ENCODE results near the gene PLPP1. TPM values are rescaled to one million over a fixed set of nuclear protein-coding genes. Genes with fewer than 3 reads are reported as not detected.
"Not testable (repeated sequence)": the region's sequence is repeated elsewhere in the genome, so short reads cannot be mapped to it uniquely, and the experiment has no call there.

The PLPP1 gene
- total RNA-seq, 1 donor from 2014 or later = 48.1 TPM

DNA sequence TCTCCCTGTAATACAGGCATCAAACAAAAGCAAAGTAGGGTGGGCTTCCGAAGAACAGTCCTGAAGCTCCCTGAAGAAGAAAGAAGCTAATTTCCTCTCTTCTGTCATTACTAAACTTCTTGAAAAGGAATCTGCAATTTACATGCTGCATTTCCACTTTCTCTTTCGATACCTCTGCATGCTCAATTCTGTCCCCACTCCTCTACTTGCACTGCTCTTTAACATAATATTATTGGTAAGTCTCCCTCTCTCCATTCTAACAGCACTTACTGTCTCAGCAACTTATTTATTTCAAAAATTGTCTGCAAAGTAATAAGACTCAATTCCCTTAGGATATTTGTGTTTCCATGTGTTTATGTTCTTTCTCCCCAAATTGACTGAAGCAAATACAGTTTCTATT lies 3.9 kb upstream of the PLPP1 start:
- no peaks in the 10 kb centered on the region for H3K27me3 ChIP-seq (ENCODE audit: low read depth)
- ATAC-seq (no peak), DNase-seq (no peak)
- H3K36me3 ChIP-seq = no peaks in the 10 kb centered on the region
- intact Hi-C loops (cut with DNase I) = no loop called here
- peaks cover 15% of the 10 kb centered on the region for H3K4me1 ChIP-seq
- TF ChIP-seq, protein P1, sequence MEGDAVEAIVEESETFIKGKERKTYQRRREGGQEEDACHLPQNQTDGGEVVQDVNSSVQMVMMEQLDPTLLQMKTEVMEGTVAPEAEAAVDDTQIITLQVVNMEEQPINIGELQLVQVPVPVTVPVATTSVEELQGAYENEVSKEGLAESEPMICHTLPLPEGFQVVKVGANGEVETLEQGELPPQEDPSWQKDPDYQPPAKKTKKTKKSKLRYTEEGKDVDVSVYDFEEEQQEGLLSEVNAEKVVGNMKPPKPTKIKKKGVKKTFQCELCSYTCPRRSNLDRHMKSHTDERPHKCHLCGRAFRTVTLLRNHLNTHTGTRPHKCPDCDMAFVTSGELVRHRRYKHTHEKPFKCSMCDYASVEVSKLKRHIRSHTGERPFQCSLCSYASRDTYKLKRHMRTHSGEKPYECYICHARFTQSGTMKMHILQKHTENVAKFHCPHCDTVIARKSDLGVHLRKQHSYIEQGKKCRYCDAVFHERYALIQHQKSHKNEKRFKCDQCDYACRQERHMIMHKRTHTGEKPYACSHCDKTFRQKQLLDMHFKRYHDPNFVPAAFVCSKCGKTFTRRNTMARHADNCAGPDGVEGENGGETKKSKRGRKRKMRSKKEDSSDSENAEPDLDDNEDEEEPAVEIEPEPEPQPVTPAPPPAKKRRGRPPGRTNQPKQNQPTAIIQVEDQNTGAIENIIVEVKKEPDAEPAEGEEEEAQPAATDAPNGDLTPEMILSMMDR (IDR thresholded peaks at IDR 0.05) = no peak
- H3K4me3 ChIP-seq = no peak overlapping the region
- peak overlapping the region; percentile 26 for H3K27ac ChIP-seq
- H3K9me3 ChIP-seq = no peaks in the 10 kb centered on the region

DNA sequence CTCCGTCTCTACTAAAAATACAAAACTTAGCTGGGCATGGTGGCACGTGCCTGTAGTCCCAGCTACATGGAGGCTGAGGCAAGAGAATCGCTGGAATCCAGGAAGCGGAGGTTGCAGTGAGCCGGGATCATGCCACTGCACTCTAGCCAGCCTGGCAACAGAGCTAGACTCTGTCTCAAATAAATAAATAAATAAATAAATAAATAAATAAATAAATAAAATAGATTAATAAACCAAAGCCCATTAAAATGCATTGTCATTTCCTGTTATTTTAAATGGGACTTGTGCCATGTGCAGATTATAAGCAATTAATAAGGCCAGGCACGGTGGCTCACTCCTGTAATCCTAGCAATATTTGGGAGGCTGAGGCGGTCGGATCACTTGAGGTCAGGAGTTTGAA lies 2.6 kb upstream of the PLPP1 start:
- H3K36me3 ChIP-seq; DNase-seq; intact Hi-C loops (cut with DNase I); H3K4me3 ChIP-seq; H3K9me3 ChIP-seq; H3K27ac ChIP-seq; ATAC-seq; H3K27me3 ChIP-seq (ENCODE audit: low read depth): not testable (repeated sequence)
- peaks cover 28% of the 10 kb centered on the region for H3K4me1 ChIP-seq

DNA sequence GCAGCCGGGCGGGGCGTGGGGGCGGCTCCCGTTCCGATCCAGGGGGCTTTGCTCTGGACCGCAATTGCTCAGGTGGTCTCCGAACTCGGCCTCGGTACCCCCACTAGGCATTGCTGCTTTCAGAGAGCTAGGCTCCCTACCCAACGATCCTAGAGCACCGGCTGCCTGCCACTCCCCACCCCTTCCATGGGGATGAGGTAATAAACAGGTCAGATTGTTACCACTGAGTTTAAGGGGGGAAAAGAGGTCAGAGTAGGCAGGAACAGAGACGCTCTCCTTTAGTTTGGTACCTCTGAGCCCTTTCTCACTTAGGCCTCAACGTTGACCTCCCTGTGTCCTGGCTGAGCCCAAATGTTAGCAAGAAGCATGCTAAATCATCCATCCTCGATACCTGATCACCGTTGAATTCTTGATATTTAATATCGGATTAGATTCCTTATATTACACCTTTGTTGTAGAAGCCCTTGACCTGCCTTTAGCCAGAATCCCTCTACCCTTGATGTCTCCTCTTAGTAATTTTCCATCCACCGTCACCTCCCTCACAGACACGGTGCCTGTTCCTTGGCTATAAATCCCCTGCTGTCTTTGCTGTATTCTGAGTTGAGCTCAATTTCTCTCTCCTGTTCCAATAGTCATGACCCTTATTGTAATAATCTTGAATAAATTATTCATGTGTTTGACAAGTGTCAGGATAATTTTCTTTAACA lies 588 bp upstream of the PLPP1 start:
- intact Hi-C loops (cut with DNase I) = no loop called here
- no peaks in the 10 kb centered on the region for H3K27me3 ChIP-seq (ENCODE audit: low read depth)
- H3K9me3 ChIP-seq = no peaks in the 10 kb centered on the region
- H3K27ac ChIP-seq = peak overlapping the region; percentile 94
- H3K4me3 ChIP-seq = peak overlapping the region; percentile 93
- peak; percentile 45 to 56 for ATAC-seq
- DNase-seq = no peak
- TF ChIP-seq, protein P1 (IDR thresholded peaks at IDR 0.05) = no peak
- H3K36me3 ChIP-seq = no peaks in the 10 kb centered on the region
- peaks cover 37% of the 10 kb centered on the region for H3K4me1 ChIP-seq

DNA sequence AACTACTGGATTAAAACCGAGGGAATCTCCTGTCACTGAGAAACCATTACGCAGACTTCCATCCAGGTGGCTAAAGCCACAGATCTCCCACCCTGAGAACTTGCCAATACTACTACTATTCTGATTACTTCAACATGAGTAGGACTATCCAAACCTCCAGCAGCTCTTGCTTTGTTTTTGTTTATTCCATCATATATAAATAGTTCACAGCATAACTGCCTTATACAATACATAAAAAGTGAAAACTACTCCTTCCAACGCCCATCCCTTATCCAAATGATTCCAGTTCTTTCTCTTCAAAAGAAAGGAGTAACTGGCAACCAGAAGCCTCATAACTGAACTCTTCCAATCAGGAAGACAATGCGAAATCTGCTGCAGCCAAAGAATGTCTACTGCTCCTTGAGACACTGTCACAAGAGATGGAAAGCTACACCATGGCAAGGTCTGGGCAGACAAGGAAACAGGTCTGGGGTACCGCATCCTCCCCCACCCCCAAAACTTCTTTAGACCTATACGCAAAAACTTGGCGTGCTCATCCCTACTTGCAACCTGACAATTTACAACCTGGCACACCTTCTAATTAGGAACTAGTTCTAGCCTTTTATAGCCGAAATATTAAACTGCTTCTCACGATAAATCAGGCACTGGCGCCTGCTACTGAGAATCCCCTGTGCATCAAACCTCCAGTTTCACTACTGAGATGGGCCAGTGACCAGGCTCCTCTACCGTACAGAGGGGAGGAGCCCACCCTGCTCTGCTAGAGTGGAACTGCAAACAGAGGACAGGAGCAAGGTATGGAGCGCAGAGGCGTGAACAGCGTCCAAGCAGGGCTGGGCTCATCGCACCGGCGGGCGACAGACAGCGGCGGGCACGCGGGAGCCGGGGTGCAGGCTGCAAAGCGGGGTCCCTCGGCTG lies 986 bp downstream of the PLPP1 start:
- TF ChIP-seq, protein P1 (IDR thresholded peaks at IDR 0.05) = no peak
- peaks cover 36% of the 10 kb centered on the region for H3K4me1 ChIP-seq
- no peaks in the 10 kb centered on the region for H3K36me3 ChIP-seq
- DNase-seq (no peak), ATAC-seq (peak; percentile 74 to 77)
- intact Hi-C loops (cut with DNase I) = no loop called here
- peak overlapping the region; percentile 94 for H3K27ac ChIP-seq
- H3K27me3 ChIP-seq (ENCODE audit: low read depth) = no peaks in the 10 kb centered on the region
- peak overlapping the region; percentile 93 for H3K4me3 ChIP-seq
- no peaks in the 10 kb centered on the region for H3K9me3 ChIP-seq

DNA sequence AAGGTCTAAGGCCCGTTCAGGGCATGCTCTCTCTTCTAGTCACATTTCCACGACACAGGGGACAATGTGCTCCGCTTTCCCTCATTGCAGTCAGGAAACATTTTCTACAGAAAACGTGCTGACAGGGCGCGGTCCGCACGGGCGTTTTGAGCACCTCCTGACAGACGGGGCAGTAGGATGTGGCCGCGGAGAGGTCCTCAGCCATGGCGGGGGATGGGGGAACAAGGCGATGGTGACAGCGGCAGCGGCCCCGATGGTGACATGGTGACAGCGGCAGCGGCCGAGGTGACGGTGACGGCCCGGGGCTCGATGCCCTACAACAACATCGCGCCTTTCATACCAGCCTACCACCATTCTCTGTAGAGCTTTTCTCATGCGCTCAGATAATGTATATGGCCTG lies 4.1 kb downstream of the PLPP1 start:
- no peak overlapping the region for H3K4me3 ChIP-seq
- H3K36me3 ChIP-seq = no peaks in the 10 kb centered on the region
- TF ChIP-seq, protein P1 (IDR thresholded peaks at IDR 0.05) = no peak
- H3K27me3 ChIP-seq (ENCODE audit: low read depth) = no peaks in the 10 kb centered on the region
- no peak for ATAC-seq
- H3K27ac ChIP-seq = no peak overlapping the region
- peaks cover 29% of the 10 kb centered on the region for H3K4me1 ChIP-seq
- DNase-seq = no peak
- intact Hi-C loops (cut with DNase I) = no loop called here
- H3K9me3 ChIP-seq = no peaks in the 10 kb centered on the region

DNA sequence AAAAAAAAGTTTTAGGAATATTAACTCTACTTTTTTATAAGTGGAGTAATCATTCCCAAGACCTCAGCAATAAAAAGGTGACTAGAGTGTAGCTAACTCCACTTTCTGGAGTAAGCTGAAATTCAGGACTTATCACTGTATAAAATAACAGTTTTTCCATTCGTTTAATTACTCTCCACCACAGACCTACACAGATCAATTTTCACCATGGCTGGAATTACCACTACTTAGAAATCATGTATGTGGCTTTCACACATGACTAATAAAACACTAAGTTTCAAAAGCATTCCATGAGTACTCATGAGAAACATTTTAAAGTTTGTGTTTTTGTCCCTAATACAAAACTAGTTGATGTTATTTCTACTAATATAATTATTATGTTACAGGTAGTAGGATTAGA lies 9.9 kb downstream of the PLPP1 start:
- ATAC-seq = no peak
- H3K4me3 ChIP-seq = no peak overlapping the region
- H3K9me3 ChIP-seq = no peaks in the 10 kb centered on the region
- H3K36me3 ChIP-seq = no peaks in the 10 kb centered on the region
- TF ChIP-seq, protein P1 (IDR thresholded peaks at IDR 0.05) = no peak
- DNase-seq = no peak
- intact Hi-C loops (cut with DNase I) = no loop called here
- H3K27me3 ChIP-seq (ENCODE audit: low read depth) = no peaks in the 10 kb centered on the region
- H3K27ac ChIP-seq = no peak overlapping the region
- no peaks in the 10 kb centered on the region for H3K4me1 ChIP-seq

Data from lower lobe of right lung (tissue), 2 donors.